HG02759 (cell line): ENCODE measurements around the gene ZNF124.
"Not testable (repeated sequence)": the region's sequence is repeated elsewhere in the genome, so short reads cannot be mapped to it uniquely, and the experiment has no call there.

Experiments used
- ATAC-seq: cut with Tn5 transposase; IDR thresholded peaks from one replicate; pipeline ENCODE4 v1.9.1; 2021; ENCODE audit warnings: mild to moderate bottlenecking, moderate library complexity; ENCODE audit not compliant: unreplicated experiment

The ZNF124 gene

DNA sequence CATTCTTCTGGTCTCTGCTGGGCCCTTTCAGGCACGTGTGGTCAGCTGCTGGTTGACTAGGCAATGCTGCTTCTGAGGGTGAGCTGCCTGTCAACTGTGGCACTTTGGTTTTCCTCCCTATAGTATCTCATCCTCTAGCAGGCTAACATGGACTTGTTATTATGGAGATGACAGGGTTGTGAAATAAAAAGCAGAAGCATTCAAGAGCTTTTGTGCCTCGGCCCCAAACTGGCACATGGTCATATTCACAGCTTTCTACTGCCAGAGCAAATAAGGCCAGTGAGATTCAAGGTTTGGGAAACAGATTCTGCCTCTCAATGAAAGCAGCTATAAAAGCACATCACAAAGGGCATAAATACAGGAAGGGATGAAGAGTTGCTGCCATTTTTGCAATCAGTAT is 1.6 kb upstream of the ZNF124 start:
- no peak for ATAC-seq

DNA sequence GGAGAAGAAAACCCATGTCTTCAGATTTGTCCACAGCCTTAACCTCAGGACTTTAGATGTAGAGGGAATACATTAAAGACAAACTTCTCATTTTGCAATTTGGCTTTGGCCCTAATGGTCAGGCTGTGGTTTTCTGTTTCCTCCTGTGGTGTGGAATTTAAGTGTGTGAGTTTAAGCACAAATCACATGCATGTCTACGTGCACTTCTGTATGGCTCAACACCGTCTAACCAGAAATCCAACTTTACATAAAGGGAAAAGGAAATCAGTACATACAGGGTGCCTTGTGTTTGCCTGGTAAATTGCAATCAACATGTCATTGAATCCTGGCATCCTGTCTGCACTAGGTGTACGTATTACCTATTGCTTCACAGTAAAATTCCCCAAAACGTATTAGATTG is 1.2 kb upstream of the ZNF124 start:
- no peak for ATAC-seq

DNA sequence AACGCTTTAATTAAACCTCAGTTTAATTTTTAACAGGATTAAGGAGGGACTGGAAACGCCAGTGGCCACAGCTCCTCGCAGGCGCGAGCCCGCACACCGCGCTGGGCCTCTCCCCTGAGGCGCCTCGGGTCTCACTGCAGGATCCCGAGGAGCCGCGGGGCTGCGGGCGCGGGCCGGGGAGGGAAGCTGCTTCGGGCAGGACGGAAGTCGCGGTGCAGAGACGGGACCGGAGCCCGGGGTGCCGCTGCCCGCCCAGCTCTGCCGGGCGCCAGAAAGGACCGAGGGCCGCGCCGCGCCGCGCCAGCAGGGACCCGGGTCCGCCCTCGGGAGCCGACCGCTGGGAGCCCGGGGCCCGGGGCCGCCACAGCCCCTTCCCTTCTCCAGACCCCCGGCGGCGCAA is 377 bp downstream of the ZNF124 start:
- ATAC-seq = peak; percentile 61

DNA sequence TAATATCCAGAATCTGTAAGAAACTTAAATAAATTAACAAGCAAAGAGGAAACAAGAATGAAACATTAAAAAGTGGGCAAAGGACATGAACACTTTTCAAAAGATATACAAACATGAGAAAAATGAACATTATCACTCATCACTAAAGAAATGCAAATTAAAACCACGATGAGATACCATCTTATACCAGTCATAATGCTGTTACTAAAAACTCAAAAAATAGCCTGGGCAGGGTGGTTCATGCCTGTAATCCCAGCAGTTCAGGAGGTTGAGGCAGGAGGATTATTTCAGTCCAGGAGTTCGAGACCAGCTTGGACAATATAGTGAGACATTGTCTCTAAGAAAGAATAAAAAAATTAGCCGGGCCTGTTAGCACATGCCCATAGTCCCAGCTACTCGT is 6.1 kb downstream of the ZNF124 start:
- ATAC-seq = no peak

DNA sequence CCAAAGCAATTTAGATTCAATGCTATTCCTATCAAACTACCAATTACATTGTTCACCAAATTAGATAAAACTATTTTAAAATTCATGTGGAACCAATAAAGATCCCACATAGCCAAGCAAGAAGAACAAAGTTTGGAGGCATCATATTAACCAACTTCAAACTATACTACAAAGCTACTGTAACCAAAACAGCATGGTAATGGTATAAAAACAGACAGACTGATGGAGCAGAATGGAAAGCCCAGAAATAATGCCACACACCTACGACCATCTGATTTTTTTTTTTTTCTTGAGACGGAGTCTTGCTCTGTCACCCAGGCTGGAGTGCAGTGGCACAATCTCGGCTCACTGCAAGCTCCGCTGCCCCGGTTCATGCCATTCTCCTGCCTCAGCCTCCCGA is 7.1 kb downstream of the ZNF124 start:
- no peak for ATAC-seq

DNA sequence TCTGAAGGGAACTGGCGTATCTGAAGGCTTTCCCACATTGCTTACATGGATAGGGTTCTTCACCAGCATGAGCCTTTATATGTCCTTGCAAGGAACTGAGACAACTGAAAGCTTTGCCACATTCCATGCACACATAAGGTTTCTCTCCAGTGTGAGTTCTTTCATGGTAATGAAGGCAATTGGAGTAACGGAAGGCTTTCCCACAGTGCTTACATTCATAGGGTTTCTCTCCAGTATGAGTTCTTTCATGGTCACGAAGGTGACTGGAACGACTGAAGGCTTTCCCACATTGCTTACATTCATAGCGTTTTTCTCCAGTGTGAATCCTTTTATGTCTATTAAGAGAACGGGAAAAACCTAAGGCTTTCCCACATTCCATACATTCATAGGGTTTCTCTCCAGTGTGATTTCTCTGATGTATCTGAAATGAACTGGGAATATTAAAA is 15.0 kb downstream of the ZNF124 start:
- no peak for ATAC-seq

DNA sequence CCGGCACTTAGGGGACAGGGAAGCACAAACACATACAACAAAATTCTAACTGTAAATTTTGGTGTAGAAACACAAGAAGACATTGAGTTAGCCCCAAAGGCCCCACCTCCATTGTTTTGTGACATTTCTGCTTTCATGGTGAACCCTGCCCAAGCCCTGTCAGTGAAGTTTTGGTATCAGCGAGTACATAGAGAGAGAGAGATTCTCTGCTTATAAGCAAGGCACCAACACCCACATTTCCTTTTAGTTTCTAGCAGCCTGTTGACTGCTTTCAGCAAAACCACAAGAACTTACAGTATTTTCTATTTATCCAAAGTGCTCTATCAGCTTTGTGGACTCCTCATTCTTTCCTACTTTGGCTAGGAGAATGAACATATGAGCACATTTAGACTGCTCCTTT is 24.0 kb downstream of the ZNF124 start:
- ATAC-seq = no peak

DNA sequence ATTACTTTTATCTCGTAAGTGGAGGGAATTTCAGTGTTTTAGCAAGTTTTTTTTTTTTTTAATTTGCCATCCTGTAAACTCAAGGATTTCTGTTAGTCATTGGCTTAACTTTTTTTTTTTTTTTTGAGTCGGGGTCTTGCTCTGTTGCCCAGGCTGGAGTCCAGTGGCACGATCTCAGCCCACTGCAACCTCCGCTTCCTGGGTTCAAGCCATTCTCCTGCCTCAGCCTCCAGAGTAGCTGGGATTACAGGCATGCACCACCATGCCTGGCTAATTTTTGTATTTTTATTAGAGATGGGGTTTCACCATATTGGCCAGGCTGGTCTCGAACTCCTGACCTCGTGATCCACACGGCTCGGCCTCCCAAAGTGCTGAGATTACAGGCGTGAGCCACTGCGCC is 24.7 kb downstream of the ZNF124 start:
- not testable (repeated sequence) for ATAC-seq

DNA sequence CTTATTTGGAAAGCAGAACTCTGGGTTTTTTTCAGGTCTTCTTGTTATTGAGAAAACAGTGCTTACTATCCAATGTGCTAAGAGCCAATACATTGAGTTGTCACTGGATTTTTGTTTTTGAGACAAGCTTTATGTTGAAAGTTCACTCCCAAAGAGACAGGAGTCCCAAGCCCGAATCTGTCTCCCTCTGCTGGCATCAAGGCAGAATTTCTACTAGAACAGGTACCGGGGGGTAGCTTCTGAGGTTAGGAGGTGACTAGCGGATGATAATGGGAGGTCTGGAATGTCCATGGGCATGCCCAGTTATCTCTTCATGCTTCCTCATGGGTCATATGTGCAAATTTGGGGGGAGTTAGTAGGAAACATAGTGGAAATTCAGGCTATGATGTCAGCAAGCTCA is 25.1 kb downstream of the ZNF124 start:
- ATAC-seq = no peak

DNA sequence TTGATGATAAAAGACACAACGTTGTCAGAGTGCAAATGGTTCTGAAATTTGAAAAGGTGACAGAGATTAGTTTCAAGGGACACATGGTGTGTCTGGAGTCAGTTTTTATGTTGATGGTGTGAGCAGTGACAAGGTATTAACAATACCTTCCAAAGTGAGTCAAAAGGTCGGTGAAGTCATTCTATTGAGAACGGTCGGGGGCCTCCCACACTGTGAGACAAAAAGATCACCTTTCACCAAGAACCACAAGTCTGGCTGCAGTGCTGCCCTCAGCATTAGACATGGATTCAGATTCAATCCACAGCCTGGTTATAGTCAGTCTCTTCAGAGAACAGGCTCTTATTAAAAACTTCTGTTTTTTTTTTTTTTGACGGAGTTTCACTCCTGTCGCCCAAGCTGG is 26.5 kb downstream of the ZNF124 start:
- no peak for ATAC-seq

DNA sequence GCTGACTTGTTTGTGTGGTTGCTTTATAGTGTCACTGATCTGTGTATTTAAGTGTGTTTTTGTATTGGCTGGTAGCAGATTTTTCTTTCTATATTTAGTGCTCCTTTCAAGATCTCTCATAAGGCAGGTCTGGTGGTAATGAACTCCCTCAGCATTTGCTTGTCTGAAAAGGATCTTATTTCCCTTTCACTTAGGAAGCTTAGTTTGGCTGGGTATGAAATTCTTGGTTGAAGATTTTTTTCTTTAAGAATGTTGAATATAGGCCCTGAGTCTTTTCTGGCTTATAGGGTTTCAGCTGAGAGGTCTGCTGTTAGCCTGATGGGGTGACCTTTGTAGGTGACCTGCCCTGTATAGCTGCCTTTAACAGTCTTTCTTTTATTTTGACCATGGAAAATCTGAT is 32.3 kb downstream of the ZNF124 start:
- not testable (repeated sequence) for ATAC-seq

DNA sequence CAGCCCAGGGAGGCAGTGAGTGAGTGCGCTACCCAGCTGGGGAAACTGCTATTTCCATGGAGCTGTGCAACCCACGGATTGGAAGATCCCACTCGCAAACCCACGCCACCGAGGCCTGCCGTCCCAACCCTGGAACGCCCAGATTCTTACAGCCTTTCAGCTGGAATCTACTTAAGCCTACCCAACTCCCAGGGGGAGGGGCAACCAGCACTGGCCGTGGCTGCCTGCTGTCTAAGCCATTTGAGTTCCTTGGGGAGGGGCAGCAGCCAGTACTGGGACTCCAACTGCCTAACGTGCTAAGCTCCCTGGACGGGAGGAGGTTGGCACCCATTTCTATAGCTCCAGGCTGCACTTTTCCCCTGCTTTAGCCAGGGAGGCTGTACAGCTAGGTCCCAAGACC is 40.6 kb downstream of the ZNF124 start:
- no peak for ATAC-seq

DNA sequence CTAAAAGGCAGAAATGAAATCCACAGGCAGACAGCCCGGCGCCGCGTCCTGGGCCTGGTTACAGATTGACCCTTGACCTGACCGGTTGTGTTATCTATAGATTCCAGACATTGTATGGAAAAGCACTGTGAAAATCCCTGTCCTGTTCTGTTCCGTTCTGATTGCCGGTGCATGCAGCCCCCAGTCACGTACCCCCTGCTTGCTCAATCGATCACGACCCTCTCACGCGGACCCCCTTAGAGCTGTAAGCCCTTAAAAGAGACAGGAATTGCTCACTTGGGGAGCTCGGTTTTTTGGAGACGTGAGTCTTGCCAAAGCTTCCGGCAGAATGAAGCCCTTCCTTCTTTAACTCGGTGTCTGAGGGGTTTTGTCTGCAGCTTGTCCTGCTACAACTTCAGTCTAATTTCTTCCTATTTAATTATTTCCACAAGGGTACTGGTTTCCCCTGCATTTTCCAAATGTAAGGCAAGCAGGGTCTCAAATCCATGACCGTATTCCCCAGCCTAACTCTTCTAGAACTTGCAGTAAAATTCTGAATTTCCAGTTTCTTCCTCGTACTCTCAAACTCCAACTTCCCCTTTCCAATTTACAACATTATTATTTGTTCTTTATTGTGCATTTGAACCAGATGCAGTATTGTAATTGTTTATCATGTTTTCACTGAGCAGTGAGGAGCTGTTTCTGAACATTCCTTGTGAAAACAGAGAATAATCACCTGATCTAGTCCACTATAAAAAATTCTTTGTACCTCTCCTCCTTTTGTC is 44.1 kb downstream of the ZNF124 start:
- not testable (repeated sequence) for ATAC-seq

DNA sequence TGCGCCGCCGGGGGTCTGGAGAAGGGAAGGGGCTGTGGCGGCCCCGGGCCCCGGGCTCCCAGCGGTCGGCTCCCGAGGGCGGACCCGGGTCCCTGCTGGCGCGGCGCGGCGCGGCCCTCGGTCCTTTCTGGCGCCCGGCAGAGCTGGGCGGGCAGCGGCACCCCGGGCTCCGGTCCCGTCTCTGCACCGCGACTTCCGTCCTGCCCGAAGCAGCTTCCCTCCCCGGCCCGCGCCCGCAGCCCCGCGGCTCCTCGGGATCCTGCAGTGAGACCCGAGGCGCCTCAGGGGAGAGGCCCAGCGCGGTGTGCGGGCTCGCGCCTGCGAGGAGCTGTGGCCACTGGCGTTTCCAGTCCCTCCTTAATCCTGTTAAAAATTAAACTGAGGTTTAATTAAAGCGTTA is 45.2 kb downstream of the ZNF124 start:
- ATAC-seq = peak; percentile 58

DNA sequence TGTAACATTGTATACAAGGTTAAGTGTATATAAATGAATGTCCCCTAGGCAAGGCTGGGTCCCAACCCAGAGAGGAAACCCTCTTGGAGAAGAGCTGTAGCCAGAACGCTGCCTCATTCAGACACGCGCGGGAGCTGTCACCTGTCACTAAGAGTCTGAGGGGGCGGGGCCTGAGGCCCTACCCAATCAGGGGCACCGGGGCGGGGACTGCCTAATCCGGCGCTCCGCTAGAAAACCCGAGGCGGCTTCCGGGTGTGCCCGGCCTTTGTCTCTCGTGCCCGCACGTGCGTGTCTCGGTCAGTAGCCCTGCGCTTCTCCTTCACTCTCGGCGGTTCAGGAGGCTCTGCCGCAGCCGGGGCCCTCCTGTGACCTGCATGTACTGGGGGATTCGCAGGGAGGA is 45.7 kb downstream of the ZNF124 start:
- peak; percentile 98 for ATAC-seq

DNA sequence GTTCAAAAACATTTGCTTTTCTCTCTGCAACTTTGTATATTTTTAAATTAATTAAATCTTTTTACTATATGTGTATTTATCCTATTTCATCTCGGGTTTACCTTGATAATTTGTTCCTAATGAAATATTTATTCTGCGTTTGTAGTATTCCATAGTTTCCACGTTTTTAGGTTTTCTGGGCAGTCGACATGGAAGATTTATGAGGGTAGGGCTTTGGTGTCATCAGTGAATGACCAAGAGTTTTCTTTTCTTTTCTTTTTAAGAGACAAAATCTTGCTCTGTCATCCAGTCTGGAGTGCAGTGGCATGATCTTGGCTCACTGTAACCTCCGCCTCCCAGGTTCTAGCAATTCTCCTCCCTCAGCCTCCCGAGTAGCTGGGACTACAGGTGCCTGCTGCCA is 50.4 kb downstream of the ZNF124 start:
- ATAC-seq = no peak

DNA sequence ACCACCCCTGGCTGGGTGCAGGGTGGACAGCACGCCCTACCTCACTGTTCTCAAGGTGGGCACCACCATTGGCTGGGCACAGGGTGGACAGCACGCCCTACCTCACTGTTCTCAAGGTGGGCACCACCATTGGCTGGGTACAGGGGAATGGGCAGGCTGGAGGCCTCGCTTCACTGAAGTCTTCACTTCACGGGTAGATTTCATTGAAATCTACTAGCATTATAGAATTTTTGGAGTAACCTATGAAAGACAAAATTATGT is 51.5 kb downstream of the ZNF124 start:
- ATAC-seq = not testable (repeated sequence)

DNA sequence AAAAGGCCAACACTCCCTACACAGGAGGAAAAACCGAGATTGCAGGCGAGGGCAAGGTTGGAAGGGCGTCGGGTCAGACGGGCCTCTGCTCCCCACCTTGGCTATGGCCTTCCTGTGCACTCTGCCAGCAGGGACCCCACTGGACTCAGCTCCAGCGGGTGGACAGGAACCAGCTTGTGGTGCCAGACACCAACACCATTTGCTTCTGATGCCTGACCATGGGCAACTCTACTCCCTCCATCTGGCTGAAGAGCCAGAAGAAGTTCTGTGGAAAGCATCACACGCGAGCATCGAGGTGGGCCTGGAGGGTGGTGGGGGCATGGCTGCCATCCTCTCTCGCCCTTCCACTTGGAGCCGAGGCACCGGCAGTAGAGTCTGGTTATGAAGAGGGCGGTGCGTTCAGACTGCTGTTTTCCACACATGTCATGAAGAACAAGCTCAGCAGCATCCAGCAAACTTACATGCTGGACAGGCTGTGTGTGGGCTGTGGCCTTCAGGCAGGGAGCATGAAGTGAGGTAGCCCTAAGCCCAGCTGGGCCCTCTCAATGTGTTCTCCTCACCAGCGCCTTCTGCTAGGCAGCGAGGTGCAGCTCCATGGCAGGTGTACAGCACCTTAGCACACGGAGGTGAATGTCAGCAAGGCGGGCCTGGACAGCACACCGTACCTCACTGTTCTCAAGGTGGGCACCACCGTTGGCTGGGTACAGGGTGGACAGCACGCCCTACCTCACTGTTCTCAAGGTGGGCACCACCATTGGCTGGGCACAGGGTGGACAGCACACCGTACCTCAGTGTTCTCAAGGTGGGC is 52.0 kb downstream of the ZNF124 start:
- ATAC-seq = no peak

DNA sequence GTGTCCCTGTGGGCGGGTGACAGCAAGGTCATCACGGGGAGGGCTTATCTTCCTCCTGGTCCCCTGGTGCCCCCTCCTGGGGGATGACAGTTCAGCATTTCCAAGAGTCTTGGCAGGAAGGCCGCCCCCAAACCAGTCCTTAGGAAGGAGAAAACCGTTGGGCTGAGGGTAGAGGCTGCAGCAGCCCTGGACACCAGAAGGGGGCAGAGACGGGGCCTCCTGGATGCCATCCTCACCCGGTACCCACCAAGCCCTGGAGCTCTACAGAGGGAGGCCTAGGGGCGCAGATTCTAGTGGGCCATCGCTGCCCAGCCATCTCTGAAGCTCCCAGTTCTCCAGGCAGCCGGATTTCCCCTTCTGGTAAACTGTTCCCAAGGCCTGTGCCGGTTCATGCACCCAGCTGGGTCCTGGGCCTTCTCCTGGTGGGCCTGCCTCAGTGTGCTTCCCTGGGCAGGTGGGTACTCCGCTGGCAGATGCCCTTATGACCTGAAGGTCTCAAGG is 52.8 kb downstream of the ZNF124 start:
- no peak for ATAC-seq

DNA sequence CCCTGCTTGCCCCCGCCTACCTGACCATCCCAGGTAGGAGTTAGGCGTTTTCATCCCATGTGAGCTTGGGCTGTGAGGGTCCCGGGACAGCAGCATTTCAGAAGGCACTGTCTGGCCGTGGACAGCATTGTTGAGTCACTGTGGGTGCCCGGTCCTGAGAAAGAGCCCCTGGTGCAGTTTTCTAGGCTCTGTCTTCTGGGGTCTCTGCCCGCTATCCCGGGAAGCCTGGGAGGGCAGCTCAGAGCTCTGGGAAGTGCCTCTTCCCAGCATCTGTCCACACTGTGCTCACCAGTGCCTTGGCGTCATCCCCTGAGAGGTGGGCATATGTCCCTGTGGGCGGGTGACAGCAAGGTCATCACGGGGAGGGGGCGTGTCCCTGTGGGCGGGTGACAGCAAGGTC is 56.3 kb downstream of the ZNF124 start:
- no peak for ATAC-seq

DNA sequence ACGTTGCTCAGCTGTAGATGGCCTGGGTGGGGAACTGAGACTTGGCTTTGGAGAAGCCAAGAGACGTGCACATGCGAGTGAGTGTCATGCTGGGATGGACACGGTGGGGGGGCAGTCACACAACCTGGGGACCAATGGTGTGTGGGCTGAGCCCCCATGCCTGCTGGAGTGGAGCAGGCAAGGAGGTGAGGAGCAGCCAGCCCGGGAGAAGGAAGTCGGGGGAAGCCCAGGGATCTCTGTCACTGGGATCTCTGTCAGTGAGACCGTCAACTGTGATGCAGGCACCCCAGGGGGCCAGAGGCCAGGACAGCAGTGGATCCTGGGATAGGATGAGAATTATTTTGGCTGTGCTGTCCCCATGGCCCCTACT is 56.7 kb downstream of the ZNF124 start:
- no peak for ATAC-seq

DNA sequence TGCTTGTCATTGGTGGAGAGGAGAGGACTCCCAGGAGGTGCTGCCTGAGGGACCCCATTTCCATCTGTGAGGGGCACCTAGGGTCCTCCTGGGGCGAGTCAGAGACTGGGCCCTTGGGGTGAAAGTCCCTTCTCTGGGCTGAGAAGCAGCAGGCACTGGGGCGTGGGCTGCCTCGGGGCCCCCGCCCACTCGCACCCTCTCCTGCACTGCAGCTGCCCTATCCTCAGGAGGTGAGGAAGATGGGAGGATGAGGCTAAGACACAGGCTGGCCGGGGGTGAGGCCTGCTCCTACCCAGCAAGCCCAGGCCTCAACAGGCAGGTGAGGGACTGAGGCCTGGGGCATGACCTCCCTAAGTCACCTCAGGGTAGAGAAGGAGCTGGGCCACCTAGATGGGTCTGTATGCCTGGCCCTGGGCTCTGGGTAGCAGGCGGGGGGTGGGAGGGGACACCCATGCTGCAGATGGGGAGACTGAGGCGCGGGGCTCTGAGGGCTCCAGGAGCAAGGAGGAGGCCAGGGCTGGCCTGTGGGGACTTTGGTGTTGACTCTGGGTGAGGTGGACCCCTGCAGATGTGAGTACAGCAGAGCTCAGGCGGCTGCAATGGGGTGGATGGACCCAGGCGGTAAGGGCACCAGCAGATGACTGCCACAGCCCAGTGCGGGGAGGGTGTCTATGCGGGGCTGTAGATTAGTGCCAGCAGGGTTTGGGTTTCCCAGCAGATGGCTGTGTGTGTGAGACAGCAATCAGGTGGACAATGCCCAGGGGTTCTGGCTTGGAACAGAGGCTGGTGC is 57.3 kb downstream of the ZNF124 start:
- ATAC-seq = no peak
